UCSD-AML1 (cell line): ENCODE results near the gene KCNK16.

Experiments used
- DNase-seq: peaks from one replicate; lab custom pipeline; 2025; ENCODE audit not compliant: unreplicated experiment; lab: John Stamatoyannopoulos, UW

Gene KCNK16

DNA sequence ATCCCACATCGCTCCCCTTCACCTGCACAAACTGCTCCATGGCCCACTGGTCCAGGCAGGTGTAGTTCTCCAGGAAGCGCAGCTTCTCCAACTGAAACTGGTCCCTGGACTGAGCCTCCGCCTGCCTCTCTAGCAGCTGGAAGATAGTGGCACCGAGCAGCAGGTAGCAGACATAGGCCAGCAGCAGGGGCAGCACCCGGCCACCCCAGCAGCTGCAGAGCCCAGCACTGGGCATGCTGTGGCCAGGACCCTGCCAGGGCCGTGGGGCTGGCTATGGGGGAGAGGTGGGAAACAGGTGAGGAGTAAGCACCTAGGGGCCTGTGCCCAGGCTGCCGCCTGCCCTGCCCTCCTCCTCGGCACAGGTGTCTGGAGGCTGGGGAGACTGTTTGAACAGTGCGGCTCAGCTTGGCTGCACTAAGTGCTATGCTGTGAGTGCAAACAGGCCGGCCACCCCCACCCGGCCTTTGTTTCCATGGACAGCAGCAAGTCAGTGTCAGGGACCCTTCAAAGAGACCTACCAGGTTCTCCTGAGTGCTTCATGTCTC lies at the start of gene KCNK16:
Gene KCNK16, minus strand, starts transcription at position 397 of the 545 bp plus-strand sequence. Its CDS starts 162 bp downstream, at position 235.
- no peak for DNase-seq

DNA sequence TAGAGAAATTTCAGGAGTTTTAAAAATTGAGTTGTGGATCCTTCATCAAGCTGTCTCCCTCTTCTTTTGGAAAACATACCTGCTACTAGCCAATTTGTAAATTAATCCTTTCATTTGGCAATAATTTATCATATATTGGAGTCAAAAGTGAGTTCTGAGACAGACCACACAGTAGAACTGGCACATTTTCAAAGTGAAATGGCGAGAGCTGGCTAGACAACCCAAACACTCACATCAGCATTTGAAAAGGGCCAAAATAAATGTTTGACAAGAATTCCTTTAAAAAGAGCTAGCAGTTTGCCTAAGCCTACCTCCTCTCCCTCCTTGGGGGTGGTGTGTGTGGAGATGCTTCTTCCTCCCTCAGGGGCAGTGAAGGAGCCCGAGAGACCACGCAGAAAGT lies 47.9 kb upstream of the KCNK16 start:
- DNase-seq: no peak

- DNase-seq: no peak
Measured at GRCh38 chr6:39369987-39370386, 47.5 kb upstream of the KCNK16 start.

DNA sequence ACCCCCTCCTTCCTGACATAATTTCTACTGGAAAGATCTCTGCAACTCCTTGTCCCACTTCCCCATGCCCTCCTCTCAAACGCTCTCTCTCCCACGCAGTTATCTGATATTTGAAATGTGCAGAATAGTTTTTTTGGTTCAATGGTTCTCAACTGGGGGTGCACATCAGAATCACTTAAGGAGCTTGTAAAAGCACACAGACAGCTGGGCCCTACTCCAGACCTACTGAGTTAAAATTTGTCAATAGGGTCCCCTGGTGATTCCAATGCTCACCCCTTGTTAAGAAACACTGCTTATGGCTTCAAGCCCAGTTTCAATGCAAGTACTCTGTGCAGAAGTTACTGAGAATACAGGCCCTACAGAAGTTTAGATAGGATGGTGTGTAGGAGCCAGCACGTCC lies 45.2 kb upstream of the KCNK16 start:
- DNase-seq: no peak

DNA sequence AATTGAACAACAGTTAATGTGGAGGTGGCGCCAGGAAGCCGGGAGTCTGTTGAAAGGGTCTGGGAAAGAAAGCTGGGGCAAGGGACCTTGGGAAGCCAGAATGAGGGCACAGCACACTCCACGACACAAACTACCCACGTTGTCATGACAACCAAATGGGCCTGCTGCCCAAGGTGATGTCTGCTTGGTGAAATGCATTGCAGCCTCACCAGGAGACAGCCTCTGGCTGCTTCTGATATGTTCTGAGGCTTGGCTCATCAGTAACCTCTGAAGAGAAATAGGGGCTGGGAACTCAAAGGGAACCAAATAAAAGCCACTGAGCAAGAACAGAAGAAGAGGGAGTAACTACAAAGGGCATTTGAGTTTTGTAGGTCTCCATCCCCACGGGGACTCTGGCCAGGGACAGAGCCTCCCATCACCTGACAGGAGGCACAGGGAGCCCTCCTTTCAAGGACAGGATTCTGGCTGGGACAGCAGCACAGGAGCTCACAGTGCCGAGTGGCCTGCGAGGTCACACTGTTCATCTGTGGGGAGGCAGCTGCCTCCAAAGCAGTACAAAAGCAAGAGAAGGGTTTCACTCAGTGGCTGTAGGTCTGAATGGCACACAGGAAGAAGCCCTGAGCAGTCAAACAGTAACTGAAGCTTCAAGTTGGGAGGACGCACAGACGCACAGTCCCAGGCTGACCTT lies 44.6 kb upstream of the KCNK16 start:
- no peak for DNase-seq

- DNase-seq: no peak
Measured at GRCh38 chr6:39365281-39366074, 43.0 kb upstream of the KCNK16 start.

- DNase-seq: no peak
Measured at GRCh38 chr6:39363280-39363679, 40.8 kb upstream of the KCNK16 start.

DNA sequence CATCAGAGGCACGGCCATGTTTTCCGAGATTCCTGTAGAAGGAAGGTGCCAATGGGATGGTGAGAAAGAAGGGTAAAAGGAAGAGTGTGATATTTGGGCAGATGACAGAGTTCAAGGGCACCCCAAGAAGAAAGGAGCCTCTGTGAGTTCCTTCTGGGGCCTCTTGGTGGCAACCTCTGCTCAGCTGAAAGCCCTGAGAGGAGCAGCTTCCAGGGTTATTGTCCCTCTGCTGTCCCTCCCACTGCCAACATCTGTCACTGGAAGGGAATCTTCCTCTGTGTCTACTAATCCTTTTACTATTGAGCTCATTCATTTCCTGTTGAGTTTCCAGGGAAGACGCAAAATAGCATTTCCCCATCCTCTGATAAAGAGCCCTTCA lies 40.0 kb upstream of the KCNK16 start:
- no peak for DNase-seq

GRCh38 chr6:39361657-39362486 lies 39.4 kb upstream of the KCNK16 start:
- DNase-seq: peak; percentile 68

- DNase-seq: no peak
Measured at GRCh38 chr6:39360378-39360777, 37.9 kb upstream of the KCNK16 start.

DNA sequence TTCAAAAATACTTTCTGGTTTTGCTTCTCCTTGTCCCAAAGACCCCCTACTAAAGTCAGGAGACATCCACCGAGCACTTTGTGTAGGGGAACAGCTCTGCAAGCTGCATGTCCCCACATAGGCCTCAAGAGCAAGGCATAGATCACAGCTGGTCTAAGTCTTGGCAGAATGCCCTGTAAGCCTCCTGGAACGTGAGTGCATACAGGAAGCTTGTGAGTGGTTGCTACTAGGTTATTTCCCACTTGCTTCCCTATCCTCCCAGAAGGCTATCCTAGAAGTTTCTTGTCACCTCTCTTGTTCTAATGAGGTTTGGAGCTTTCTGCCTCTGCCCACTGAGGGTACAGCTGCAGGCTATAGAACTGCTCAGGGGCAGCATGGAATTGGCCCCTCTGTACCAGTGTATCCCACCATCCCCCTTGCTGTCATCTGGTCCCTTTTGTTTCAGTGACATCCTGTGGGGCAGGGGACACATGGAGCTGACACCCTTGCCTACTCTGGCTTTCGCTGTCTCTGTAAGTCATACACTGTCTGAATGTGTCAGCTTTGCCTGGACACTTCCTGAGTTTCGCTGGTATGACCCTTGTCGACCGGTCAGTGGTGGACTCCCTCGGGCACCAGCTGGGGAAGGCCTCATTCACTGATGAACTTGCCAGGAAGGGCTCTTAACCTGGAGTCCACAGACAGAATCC lies 35.6 kb upstream of the KCNK16 start:
- no peak for DNase-seq

DNA sequence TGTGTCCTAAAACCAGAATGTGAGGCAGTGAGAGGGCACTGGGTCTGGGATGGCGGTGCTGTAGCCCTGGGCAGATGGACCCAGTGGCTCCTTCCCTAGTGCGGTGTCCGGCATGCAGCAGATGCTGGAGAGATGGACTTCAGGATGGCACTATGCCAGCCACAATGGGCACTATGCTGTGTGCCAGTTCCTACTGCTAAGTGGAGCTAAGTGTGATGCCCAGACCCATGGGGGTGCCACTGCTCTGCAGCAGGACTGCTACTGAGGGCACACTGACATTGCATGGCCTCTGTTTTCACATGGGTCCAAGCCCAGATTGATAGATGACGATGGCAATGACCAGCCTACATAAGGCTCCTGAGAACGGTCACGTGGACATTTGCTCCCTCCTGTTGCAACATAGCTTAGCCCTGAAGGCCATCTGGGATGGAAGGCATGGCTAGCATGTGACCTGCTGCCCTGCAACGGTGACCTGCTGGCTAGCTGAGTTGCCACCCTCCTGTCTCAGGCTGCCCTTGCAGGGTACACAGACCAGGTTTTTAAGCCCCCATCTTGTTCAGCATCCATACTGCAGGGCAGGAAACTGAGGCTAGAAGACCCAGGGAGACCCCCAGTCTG lies 31.3 kb upstream of the KCNK16 start:
- no peak for DNase-seq

GRCh38 chr6:39350723-39351505 lies 28.4 kb upstream of the KCNK16 start:
- DNase-seq: no peak

DNA sequence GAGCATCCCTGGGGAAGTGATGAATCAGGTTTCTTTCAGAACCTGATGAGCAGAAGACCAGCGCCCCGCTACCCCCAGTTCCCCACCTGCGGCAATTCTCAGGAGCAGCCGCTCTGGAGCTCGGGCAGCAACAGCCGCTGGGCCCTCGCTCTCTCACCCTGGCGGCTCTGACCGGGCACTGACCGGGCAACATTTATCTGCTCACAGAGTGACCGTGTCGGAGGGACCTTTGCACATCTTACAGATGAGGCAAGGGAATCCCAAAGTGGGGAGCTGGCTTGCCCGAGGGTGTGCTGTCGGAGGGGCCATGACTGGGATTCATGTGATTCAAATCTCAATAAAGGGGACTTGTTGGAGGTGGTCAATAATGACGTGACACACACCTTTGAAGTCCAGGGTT lies 26.2 kb upstream of the KCNK16 start:
- no peak for DNase-seq

DNA sequence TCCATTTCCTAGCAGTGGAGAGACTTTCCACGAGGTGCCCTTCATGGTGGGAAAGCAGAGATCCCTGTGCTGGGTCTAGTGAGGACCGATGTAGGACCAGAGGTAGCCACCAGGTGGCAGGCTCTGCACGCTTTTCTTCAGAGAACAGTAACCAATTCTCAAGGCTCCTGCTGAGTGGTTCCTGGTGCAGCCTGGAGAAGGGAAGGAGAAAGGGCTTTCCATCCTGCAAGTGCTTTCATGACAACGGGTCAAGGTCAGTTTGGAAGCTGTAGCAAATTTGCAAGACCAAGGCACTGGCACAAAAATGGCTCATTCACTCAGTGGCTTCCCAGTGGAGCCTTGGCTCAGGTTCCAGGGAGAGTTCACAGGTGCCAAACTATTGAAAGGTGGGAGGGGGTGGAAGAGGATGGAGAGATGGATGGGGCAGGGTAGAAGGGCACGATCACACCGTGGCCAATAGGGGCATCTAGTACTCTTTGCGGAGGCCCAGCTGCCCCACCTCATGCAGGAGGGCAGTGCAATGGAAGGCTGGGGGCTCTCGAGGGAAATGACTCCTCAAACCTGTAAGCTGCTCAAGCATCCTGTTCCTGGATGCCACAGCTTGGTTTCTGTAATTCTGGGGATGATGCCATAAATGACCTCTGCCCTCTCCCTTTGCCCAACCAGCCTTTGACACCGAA lies 25.5 kb upstream of the KCNK16 start:
- peak; percentile 82 for DNase-seq

- no peak for DNase-seq
Measured at GRCh38 chr6:39347206-39347605, 24.7 kb upstream of the KCNK16 start.

GRCh38 chr6:39344821-39345280 lies 22.3 kb upstream of the KCNK16 start:
- DNase-seq: no peak

DNA sequence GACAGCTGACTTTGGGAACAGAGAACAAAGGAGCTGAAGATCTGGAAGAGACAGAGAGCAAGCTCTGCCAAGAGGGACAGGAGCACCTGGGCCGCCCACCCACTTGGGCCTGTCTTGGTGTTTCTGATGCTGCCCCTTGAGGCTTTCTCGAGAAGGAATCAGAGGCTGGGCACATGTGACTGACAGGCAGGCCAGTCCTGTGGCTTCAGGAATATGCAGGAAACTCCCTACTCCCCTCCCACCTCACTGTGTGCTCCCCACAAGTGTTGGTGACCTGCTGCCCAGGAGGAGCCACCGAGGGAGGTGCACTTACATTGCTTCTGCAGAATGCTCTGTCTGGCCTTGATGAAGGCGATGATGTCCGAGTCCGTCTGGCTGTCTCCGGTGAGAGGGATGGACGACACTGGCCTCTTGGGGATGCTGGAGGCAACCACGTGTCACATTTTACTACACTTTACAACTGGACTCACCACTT lies 20.9 kb upstream of the KCNK16 start:
- DNase-seq: no peak
